H1 (cell line): ENCODE data around the gene OMA1. TPM values are rescaled to one million over a fixed set of nuclear protein-coding genes. Genes with fewer than 3 reads are reported as not detected.

Experiments used
- CTCF ChIA-PET: fragments of 300-600 bp; sonication (Branson Sonifier 250); formaldehyde crosslinking; loops from one replicate; lab custom pipeline; 2021; ENCODE audit not compliant: partially characterized antibody; lab: Charles Lee
- POLR2A ChIA-PET: fragments of 300-600 bp; sonication (Branson Sonifier 250); formaldehyde crosslinking; loops from one replicate; lab custom pipeline; 2021; ENCODE audit warnings: inconsistent platforms; ENCODE audit not compliant: partially characterized antibody; lab: Charles Lee
- DNase-seq, 2 experiments: peaks; one replicate each; pipeline versions ENCODE4 v3.0.0 to v3.0.0-alpha.2; 2010 to 2022; ENCODE audit warnings: low spot score in 2 of 2, low read depth in 1 of 2, mixed read lengths in 1 of 2
- FAIRE-seq: peaks from 2 replicates; lab custom pipeline; 2011; peaks lifted over from hg19 to GRCh38; lab: Jason Lieb, UNC
- H2AFZ ChIP-seq: 2 replicates; pipeline ENCODE4 v1.8.1; 2012; ENCODE audit warnings: low read length, inconsistent platforms
- H2AK5ac ChIP-seq: 2 replicates; pipeline ENCODE4 v1.6.1; 2013; ENCODE audit warnings: low read depth, low read length
- H2BK120ac ChIP-seq: replicated peaks from 2 replicates; pipeline ENCODE3; 2013; ENCODE audit warnings: low read depth, low read length, inconsistent platforms
- H2BK12ac ChIP-seq: 2 replicates; pipeline ENCODE4 v1.6.1; 2013; ENCODE audit warnings: low read depth, low read length
- H2BK15ac ChIP-seq: 2 replicates; pipeline ENCODE4 v1.6.1; 2013; ENCODE audit warnings: low read length
- H2BK20ac ChIP-seq: 2 replicates; pipeline ENCODE4 v1.6.1; 2013; ENCODE audit warnings: low read length
- H2BK5ac ChIP-seq: 2 replicates; pipeline ENCODE4 v1.6.1; 2013; ENCODE audit warnings: low read depth, low read length
- H3K14ac ChIP-seq: 2 replicates; pipeline ENCODE4 v1.6.1; 2013; ENCODE audit warnings: inconsistent platforms; ENCODE audit not compliant: insufficient read length
- H3K18ac ChIP-seq: 2 replicates; pipeline ENCODE4 v1.6.1; 2013; ENCODE audit warnings: low read length; ENCODE audit errors: extremely low read depth
- H3K23ac ChIP-seq: 2 replicates; pipeline ENCODE4 v1.6.1; 2013; ENCODE audit warnings: inconsistent platforms; ENCODE audit not compliant: insufficient read length
- H3K23me2 ChIP-seq: 2 replicates; pipeline ENCODE4 v1.6.1; 2013; ENCODE audit warnings: low read depth, low read length
- H3K27ac ChIP-seq: 2 replicates; pipeline ENCODE4 v1.6.1; 2011; ENCODE audit warnings: low read depth, low read length, inconsistent platforms
- H3K27me3 ChIP-seq, 4 experiments: replicated peaks in 1 of 4; 1 replicate in 1 of 4; 2 replicates in 3 of 4; pipeline versions ENCODE4 v1.6.1 to v1.8.1; 2011 to 2013; ENCODE audit warnings: low read length in 3 of 4, mild to moderate bottlenecking in 3 of 4, inconsistent platforms in 2 of 4, mixed read lengths in 2 of 4, moderate library complexity in 1 of 4; ENCODE audit not compliant: control insufficient read depth in 3 of 4, insufficient read depth in 3 of 4; ENCODE audit errors: extremely low read depth in 1 of 4
- H3K36me3 ChIP-seq, 4 experiments: 2 replicates each; pipeline versions ENCODE4 v1.6.1 to v1.8.1; 2011 to 2013; ENCODE audit warnings: mild to moderate bottlenecking in 4 of 4, low read length in 3 of 4, moderate library complexity in 2 of 4, control low read depth in 1 of 4, inconsistent platforms in 1 of 4; ENCODE audit not compliant: insufficient read depth in 4 of 4, control insufficient read depth in 2 of 4
- H3K4ac ChIP-seq: replicated peaks from 2 replicates; pipeline ENCODE3; 2013; ENCODE audit warnings: low read length, low read depth, mixed read lengths, inconsistent platforms; ENCODE audit not compliant: insufficient read length
- H3K4me1 ChIP-seq, 4 experiments: replicated peaks in 1 of 4; 1 replicate in 1 of 4; 2 replicates in 3 of 4; pipeline versions ENCODE4 v1.6.1 to v1.8.1; 2011 to 2013; ENCODE audit warnings: low read length in 3 of 4, inconsistent platforms in 2 of 4, mixed read lengths in 1 of 4; ENCODE audit not compliant: insufficient read depth in 4 of 4, control insufficient read depth in 3 of 4
- H3K4me2 ChIP-seq, 2 experiments: 2 replicates each; pipeline versions ENCODE4 v1.6.1 to v1.8.1; 2011 to 2013; ENCODE audit warnings: low read depth in 2 of 2, low read length in 2 of 2, control low read depth in 1 of 2, inconsistent platforms in 1 of 2, mild to moderate bottlenecking in 1 of 2; ENCODE audit not compliant: insufficient read depth in 1 of 2
- H3K4me3 ChIP-seq, 4 experiments: fragments of 200-600, 300-600 bp in 1 of 4; sonication (generic), shearing (Covaris generic), sonication (Bioruptor Twin) in 1 of 4; 2 replicates each; pipeline versions ENCODE4 v1.5.1 to v1.8.1; 2011 to 2016; ENCODE audit warnings: low read length in 4 of 4, low read depth in 3 of 4, control low read depth in 2 of 4, inconsistent platforms in 2 of 4, mild to moderate bottlenecking in 2 of 4, mixed read lengths in 1 of 4, moderate library complexity in 1 of 4; ENCODE audit not compliant: insufficient read depth in 2 of 4; ENCODE audit errors: extremely low read depth in 1 of 4
- H3K56ac ChIP-seq: replicated peaks from 2 replicates; pipeline ENCODE3; 2013; ENCODE audit warnings: low read depth, mild to moderate bottlenecking, mixed read lengths, low read length, inconsistent platforms; ENCODE audit not compliant: insufficient read length
- H3K79me1 ChIP-seq: 2 replicates; pipeline ENCODE4 v1.6.1; 2013; ENCODE audit warnings: low read depth, low read length, control low read depth
- H3K79me2 ChIP-seq, 2 experiments: 2 replicates each; pipeline versions ENCODE4 v1.6.1 to v1.8.1; 2012 to 2013; ENCODE audit warnings: low read length in 2 of 2, mild to moderate bottlenecking in 2 of 2, inconsistent platforms in 1 of 2; ENCODE audit not compliant: insufficient read depth in 2 of 2, control insufficient read depth in 1 of 2
- H3K9ac ChIP-seq, 4 experiments: replicated peaks in 1 of 4; 1 replicate in 1 of 4; 2 replicates in 3 of 4; pipeline versions ENCODE4 v1.6.1 to v1.8.1; 2011 to 2013; ENCODE audit warnings: low read depth in 3 of 4, low read length in 3 of 4, control low read depth in 2 of 4, mild to moderate bottlenecking in 2 of 4, moderate library complexity in 2 of 4, inconsistent platforms in 1 of 4; ENCODE audit errors: extremely low read depth in 1 of 4
- H3K9me3 ChIP-seq, 2 experiments: 2 replicates each; pipeline versions ENCODE4 v1.6.1 to v1.8.1; 2012 to 2013; ENCODE audit warnings: mild to moderate bottlenecking in 2 of 2, moderate library complexity in 2 of 2, control low read depth in 1 of 2, inconsistent platforms in 1 of 2, low read depth in 1 of 2, low read length in 1 of 2, mixed read lengths in 1 of 2; ENCODE audit not compliant: insufficient read depth in 2 of 2
- H4K20me1 ChIP-seq, 2 experiments: replicated peaks in 1 of 2; 2 replicates each; pipeline versions ENCODE3 to v1.8.1; 2011 to 2013; ENCODE audit warnings: inconsistent platforms in 2 of 2, low read length in 2 of 2, mild to moderate bottlenecking in 1 of 2; ENCODE audit not compliant: insufficient read depth in 2 of 2, control insufficient read depth in 1 of 2
- H4K5ac ChIP-seq: 2 replicates; pipeline ENCODE4 v1.6.1; 2013; ENCODE audit warnings: low read length, low read depth, mixed read lengths, inconsistent platforms; ENCODE audit not compliant: insufficient read length
- H4K8ac ChIP-seq: 2 replicates; pipeline ENCODE4 v1.8.0; 2013; ENCODE audit warnings: mild to moderate bottlenecking, moderate library complexity, low read length, inconsistent platforms; ENCODE audit not compliant: insufficient read depth; ENCODE audit errors: extremely low read depth
- H4K91ac ChIP-seq: replicated peaks from 2 replicates; pipeline ENCODE3; 2013; ENCODE audit warnings: low read length, mixed read lengths, inconsistent platforms; ENCODE audit not compliant: insufficient read length
- POLR2A ChIP-seq, 2 experiments: IDR thresholded peaks; 1 replicate in 1 of 2; 2 replicates in 1 of 2; pipeline ENCODE4 v1.6.1; 2011; ENCODE audit warnings: low read depth in 2 of 2, low read length in 2 of 2, mild to moderate bottlenecking in 2 of 2; ENCODE audit errors: control extremely low read depth in 1 of 2
- WGBS, 2 experiments: shearing (Covaris generic) in 1 of 2; methylation state at CpG; one replicate each; pipeline versions ENCODE4 v1.1.6 to v1.1.7; 2013 to 2015; ENCODE audit warnings: low lambda C conversion rate in 2 of 2, mixed read lengths in 2 of 2, inconsistent platforms in 1 of 2, low coverage in 1 of 2, missing lambda C conversion rate in 1 of 2; ENCODE audit not compliant: insufficient replicate concordance in 2 of 2, insufficient coverage in 1 of 2, insufficient read length in 1 of 2; ENCODE audit errors: extremely low coverage in 1 of 2, missing lambda C conversion rate in 1 of 2; 5-methylcytosine and 5-hydroxymethylcytosine counted together
- polyA plus RNA-seq, 7 experiments: library from polyadenylated mRNA; depleted of rRNA in 3 of 7; stranded (reverse) in 5 of 7; unstranded in 2 of 7; fragments of >200 nt in 5 of 7; fragments of 200-250 nt in 2 of 7; gene quantifications; 1 replicate in 5 of 7; 2 replicates in 1 of 7; 4 replicates in 1 of 7; pipeline versions ENCODE4 v1.2.1 to v1.2.3, GENCODE V29; 2011 to 2013; ENCODE audit warnings: missing spikeins in 2 of 7, mixed read lengths in 2 of 7
- total RNA-seq: library from RNA; stranded (reverse); fragmentation: NEBNext Ultra II Directional; extraction: Animal tissue kit (Norgen Biotek cat#: 25700); gene quantifications from 2 replicates; pipeline ENCODE4 v1.2.1, GENCODE V29; 2021

Gene OMA1
- total and polyA plus RNA-seq, 2 of the 8 experiments (the other 6 are each of a cell fraction or from before 2014, with no cell fraction given) = 7.7 to 11.7 TPM

DNA sequence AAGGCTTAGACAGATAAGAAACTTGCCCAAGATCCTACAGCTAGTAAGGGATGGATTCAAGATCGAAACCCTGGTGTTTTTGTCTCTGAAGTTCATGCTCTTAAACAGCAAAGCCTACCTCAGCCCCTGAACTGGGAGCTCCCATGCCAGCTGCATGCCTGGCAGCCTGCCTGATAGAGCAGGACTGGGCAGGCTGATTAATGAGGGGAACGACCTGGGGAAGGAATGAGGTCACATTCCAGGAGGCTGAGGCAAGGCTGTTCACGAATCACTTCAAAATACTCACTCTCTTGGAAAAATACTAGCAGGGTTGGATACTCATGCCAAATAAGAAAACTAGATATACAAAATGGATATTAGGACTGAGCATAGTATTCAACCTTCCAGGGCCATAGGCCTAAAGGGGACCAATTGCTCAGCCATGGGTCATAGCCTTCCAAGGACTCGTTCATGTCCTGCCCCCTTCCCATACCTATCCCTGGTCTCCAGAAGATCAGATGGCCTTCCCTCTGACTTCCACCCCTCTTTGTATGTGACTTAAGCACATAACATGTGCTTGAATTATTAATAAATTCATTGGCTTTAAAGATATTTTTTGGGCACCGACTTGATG lies 46.1 kb upstream of the OMA1 start:
- H3K9ac ChIP-seq = no peak overlapping the region
- no peak overlapping the region for H4K8ac ChIP-seq
- no peak overlapping the region for H2AFZ ChIP-seq
- H3K9me3 ChIP-seq = no peaks in the 10 kb centered on the region
- H2BK120ac ChIP-seq = no peak overlapping the region
- no peak overlapping the region for H2BK20ac ChIP-seq
- H3K23ac ChIP-seq = no peak overlapping the region
- H3K79me1 ChIP-seq = no peaks in the 10 kb centered on the region
- no peaks in the 10 kb centered on the region; a peak in 1 of 7 replicates for H3K27me3 ChIP-seq
- no peak overlapping the region for H2BK15ac ChIP-seq
- no peak overlapping the region for H2AK5ac ChIP-seq
- H2BK12ac ChIP-seq = no peak overlapping the region
- TF ChIP-seq POLR2A (IDR thresholded peaks at IDR 0.05; ENCODE audit: control extremely low read depth in 1 of 2, low read depth in 2 of 2, low read length in 2 of 2) = no peak
- H3K27ac ChIP-seq = no peak overlapping the region
- H3K4ac ChIP-seq = no peak overlapping the region
- ChIA-PET POLR2A (interaction anchor here (0.8 kb wide), 1 partner anchor 26 kb away, joined by 3 read pairs; no protein-coding TSS in a partner anchor), CTCF (interaction anchor here (0.9 to 1.6 kb wide), 3 partner anchors 20 to 60 kb away, joined by 3 to 4 read pairs (median 3); partner anchors contain the start of gene OMA1)
- H3K4me2 ChIP-seq = no peak overlapping the region
- H3K4me1 ChIP-seq = no peaks in the 10 kb centered on the region
- no peaks in the 10 kb centered on the region for H3K36me3 ChIP-seq
- H3K18ac ChIP-seq = no peak overlapping the region
- no peak overlapping the region for H3K4me3 ChIP-seq
- H3K79me2 ChIP-seq = no peaks in the 10 kb centered on the region
- H4K20me1 ChIP-seq = no peaks in the 10 kb centered on the region
- H3K23me2 ChIP-seq = no peaks in the 10 kb centered on the region
- H4K5ac ChIP-seq = no peak overlapping the region
- DNase-seq (no peak), FAIRE-seq (no peak)
- no peak overlapping the region for H3K14ac ChIP-seq
- no peak overlapping the region for H4K91ac ChIP-seq
- 76% methylated on average over 5 of the region's 5 CpGs; no CpG with 5 or more reads in 1 of the 2 experiments for WGBS, 2 experiments
- H2BK5ac ChIP-seq = no peak overlapping the region
- H3K56ac ChIP-seq = no peak overlapping the region
